GM21526 (cell line): ENCODE measurements around the gene ZNF536.
"Not testable (repeated sequence)": the region's sequence is repeated elsewhere in the genome, so short reads cannot be mapped to it uniquely, and the experiment has no call there.

Experiments
- ATAC-seq: cut with Tn5 transposase; IDR thresholded peaks from one replicate; pipeline ENCODE4 v1.9.1; 2021; ENCODE audit warnings: moderate library complexity; ENCODE audit not compliant: unreplicated experiment, low FRiP score

Gene ZNF536

DNA sequence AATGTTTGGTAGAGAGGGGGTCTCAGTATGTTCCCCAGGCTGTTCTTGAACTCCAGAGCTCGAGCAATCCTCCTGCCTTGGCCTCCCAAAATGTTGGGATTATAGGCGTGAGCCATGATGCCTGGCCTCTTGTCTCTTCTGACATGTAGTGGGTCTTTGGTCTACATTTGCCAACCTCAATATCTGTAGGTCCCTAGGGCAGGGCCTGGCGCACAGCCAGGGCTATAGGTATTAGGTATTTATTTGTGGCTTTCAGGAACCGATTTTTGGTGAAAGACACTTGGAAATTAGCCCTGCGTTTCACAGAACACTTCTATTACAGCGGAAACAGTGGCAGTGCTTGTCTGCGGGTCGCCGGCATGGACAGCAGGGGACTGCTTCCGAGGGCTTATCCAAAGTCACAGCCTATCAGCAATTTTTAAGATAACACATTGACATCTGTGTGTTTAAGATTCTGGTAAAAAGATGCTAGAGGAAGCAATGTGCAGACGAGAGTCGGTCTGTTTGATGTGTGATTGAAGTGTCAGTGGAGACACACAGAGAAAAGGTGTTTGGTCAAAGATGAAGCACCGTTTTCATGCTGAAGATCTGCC lies 14.5 kb downstream of the ZNF536 start:
- no peak for ATAC-seq

DNA sequence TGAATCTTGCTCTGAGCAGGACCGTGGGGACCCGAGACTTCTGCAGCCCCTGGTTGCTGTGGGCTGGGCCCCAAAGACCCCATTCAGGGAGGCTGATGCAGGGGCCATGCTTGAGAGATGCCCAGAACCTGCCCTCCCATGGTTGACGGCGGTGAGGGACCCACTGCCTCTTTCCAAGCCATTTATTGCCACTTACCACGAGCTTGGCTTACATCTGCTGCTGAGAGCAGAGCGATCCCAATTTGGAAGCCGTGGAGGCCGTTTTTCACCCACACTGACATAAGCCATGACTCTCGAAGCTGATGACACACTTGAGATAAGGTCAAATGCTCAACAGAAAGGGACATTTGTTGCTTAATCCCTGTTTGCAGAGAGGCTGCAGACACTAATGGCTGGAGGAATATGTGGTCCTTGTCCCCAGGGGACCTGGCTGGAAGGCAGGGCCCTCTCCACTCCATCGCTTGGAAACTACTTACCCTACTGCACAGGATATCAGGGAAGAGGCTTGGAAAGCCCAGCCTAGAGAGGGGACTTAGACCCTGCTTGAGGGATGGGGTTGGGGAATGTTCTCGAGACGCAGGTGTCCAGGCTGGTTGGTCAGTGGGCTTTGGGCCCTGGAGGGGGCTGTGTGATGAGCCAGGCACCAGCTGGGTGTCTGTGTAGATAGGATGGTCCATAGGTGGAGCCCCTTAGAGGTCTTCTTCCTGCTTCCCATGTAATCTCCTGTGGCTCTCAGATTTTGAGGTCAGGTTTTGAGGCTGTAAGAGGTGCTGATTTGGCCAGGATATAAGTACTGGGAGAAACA lies 15.3 kb downstream of the ZNF536 start:
- ATAC-seq = no peak

- no peak for ATAC-seq
Measured at GRCh38 chr19:30388327-30388726, 16.1 kb downstream of the ZNF536 start.

- no peak for ATAC-seq
Measured at GRCh38 chr19:30388819-30389218, 16.6 kb downstream of the ZNF536 start.

- no peak for ATAC-seq
Measured at GRCh38 chr19:30390356-30390988, 18.3 kb downstream of the ZNF536 start.

- ATAC-seq = no peak
Measured at GRCh38 chr19:30391052-30391451, 18.9 kb downstream of the ZNF536 start.

- ATAC-seq = no peak
Measured at GRCh38 chr19:30391554-30392551, 19.7 kb downstream of the ZNF536 start.

DNA sequence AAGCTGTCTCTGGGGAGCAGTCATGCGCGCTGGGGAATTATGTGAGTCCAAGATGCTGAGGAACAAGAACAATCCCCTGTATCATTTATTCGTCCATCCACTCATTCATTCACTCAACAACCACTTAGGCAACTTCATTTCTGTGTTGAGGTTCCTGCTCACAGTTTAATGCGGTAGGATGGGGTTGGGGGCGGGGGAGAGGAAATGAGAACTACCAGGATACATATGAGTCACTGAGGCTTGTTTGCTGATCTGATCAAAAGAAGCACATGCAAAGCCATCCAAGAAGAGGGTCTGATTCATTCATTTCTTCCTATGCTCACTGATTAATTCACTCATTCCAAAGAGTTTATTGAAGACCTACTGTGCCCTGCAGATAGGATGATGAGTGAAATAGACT lies 20.9 kb downstream of the ZNF536 start:
- ATAC-seq = no peak

DNA sequence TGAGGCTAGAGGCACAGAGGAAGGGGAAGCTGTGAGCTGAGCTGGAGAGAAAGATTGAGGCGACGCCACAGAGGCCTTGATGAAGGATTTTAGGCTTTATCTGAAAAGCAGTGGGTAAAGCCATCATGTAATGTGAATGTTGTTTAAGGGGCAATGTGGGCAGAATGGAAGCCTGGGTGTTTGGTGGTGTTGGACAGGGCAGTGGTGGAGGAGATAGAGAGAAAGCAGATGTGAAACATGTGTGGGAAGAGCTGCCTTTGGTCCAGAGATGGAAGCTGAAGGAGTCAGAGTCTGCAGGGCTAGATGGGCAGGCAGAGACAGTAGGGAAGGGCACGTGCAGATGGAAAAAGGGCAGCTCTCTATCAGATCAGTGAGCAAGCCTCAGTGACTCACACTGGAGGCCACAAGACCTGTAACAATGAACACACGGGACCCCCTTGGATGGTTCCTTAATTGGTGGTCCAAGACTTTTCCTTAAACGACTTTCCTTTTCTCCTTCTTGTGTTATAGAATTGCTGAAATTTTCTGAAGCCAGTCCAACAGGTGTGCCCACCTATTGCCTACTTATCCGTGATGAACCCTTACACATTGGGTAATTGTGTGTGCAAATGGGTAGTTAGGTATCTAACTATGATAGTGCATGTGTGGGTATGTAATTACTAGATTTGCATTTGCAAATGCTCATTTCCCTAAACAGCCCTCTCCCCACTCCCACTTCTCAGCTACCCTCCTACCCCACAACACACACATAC lies 21.7 kb downstream of the ZNF536 start:
- ATAC-seq = no peak

GRCh38 chr19:30394481-30395151 lies 22.4 kb downstream of the ZNF536 start:
- no peak for ATAC-seq

DNA sequence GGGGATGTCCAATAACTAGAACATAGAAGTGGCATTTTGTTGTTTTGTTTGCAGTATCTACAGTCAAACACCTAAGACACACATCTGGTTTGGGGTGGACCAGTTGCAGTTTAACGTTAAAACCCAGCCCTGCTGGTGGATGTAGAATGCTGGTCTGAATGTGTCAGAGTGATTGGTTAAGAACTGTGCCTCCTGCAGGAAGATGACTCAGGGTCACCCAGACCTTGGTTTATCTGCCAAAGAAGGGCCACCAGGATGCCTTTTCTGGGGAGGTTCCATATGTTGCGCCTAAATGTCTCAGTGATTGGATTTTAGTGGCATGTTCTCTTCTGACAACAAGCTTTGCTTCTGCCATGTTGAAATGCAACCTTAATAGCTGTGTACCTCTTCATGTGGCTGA lies 23.1 kb downstream of the ZNF536 start:
- ATAC-seq = no peak

DNA sequence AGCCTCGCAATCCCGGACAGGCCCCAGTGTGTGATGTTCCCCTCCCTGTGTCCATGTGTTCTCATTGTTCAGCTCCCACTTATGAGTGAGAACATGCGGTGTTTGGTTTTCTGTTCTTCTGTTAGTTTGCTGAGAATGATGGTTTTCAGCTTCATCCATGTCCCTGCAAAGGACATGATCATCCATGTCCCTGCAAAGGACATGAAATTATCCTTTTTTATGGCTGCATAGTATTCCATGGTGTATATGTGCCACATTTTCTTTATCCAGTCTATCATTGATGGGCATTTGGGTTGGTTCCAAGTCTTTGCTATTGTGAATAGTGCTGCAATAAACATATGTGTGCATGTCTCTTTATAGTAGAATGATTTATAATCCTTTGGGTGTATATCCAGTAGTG lies 26.4 kb downstream of the ZNF536 start:
- not testable (repeated sequence) for ATAC-seq

- no peak for ATAC-seq
Measured at GRCh38 chr19:30401956-30402355, 29.8 kb downstream of the ZNF536 start.

DNA sequence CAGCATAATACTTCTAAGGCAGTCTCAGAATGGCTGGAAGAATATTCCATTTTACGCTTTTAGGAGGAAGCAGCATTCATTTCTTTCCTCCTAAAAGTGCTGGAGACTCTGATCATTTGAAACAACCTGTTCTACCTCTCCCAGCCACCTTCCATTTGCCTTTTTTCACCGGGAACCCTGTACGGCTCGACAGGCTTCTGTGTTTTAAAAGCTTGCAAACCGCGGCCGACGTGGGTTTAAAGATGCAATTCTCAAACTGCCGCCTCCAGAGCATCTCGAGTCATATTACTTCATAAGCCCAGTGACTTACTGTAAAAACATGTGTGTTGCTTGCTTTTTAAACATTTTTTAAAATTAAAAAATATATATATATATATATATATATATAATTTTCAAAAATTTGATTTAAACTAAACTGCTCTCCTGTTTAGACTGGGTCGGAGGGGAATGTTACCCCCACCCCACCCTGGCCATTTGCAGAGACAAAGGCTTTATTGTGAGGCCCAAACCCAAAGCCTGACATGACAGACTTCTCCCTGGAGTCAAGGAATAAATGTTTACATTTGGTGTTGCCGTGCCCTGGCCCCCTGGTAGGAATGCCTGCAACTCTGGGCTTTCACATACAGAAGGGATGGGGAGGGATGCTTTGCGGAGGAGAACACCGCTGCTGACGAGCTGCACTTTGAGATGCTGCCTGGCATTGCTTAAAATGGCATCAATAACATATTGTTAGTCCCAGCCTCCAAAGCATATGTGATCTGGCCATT lies 30.4 kb downstream of the ZNF536 start:
- ATAC-seq = no peak

GRCh38 chr19:30403203-30403985 lies 31.2 kb downstream of the ZNF536 start:
- no peak for ATAC-seq

DNA sequence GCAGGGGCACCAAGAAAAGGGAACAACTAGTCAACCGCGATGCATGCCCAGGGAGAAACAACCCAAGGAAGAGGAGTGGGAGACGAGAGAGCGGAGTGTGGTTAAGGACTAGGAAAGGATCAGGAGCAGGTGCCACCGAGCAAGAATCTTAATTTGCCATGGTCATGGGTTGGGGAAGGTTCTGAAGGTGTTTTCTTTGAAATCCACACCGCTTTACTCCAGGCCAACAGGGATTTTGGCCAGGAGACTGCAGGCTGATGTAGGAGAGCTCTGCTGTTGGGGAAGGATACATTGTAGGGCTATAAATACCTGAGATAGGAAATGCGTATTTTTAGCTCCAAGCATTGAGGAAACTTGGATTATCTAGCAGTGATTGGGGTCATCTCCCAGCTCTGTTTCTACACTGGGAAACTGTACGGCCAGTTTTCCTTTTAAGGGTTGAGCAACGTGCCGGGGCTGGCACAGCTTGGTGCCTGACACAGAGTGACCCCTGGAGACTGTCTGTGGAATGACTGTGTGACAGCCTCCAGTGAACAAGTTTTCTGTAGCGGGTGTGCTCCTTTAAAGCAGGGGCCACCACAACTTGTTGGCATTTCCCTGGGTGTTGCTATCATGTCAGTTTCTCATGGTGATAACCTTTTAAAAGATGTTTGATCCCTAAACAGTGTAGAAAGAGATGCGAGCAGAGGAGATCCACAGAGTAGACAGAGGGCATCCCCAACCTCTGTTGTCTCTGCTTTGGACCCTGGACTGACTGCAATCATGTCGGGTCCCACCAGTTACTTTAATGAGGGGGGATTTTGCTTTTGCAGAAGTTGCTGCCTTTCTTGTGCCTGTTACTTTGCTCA lies 34.3 kb downstream of the ZNF536 start:
- no peak for ATAC-seq
